ENCODE measurements around the gene SRP14.

- TF ChIP-seq CTCF (IDR thresholded peaks at IDR 0.05) (no peak), POLR2A (IDR thresholded peaks at IDR 0.05) (no peak)
Observed at GRCh38 chr15:39987821-39988220, 51.2 kb downstream of the SRP14 start.
